ENCODE results near the gene CAPS.

The CAPS gene

GRCh38 chr19:5904352-5905113, 9.5 kb upstream of the CAPS start, which contains the start of gene VMAC:
Gene VMAC, plus strand, starts transcription at chr19:5904872. Its CDS starts 19 bp downstream, at chr19:5904891.
- TF ChIP-seq ZNF70 (CRISPR knock-in tag; IDR thresholded peaks at IDR 0.05) (no peak), ZFP3 (CRISPR knock-in tag; IDR thresholded peaks at IDR 0.05) (no peak), ZNF8 (CRISPR knock-in tag; IDR thresholded peaks at IDR 0.05) (no peak), PATZ1 (CRISPR knock-in tag; IDR thresholded peaks at IDR 0.05; ENCODE audit: borderline replicate concordance) (no peak), ISL1 (CRISPR knock-in tag; IDR thresholded peaks at IDR 0.05) (no peak), ZC3H10 (CRISPR knock-in tag; IDR thresholded peaks at IDR 0.05) (no peak), BACH2 (CRISPR knock-in tag; IDR thresholded peaks at IDR 0.05; ENCODE audit: borderline replicate concordance) (no peak), POU6F1 (CRISPR knock-in tag; IDR thresholded peaks at IDR 0.05; ENCODE audit: borderline replicate concordance, low read depth) (no peak), CREB5 (CRISPR knock-in tag; IDR thresholded peaks at IDR 0.05; ENCODE audit: low read depth) (no peak), ZNF565 (CRISPR knock-in tag; conservative IDR thresholded peaks at IDR 0.05; ENCODE audit: low read depth) (no peak)

GRCh38 chr19:5905114-5905778, 8.8 kb upstream of the CAPS start:
- ATAC-seq: no peak
- TF ChIP-seq TCF4 (CRISPR knock-in tag; IDR thresholded peaks at IDR 0.05; ENCODE audit: borderline replicate concordance) (no peak), ESRRG (CRISPR knock-in tag; IDR thresholded peaks at IDR 0.05) (no peak), GLIS3 (CRISPR knock-in tag; IDR thresholded peaks at IDR 0.05) (no peak), ZNF565 (CRISPR knock-in tag; conservative IDR thresholded peaks at IDR 0.05; ENCODE audit: low read depth) (no peak), CREB5 (CRISPR knock-in tag; IDR thresholded peaks at IDR 0.05; ENCODE audit: low read depth) (no peak), POU6F1 (CRISPR knock-in tag; IDR thresholded peaks at IDR 0.05; ENCODE audit: borderline replicate concordance, low read depth) (no peak), ZNF8 (CRISPR knock-in tag; IDR thresholded peaks at IDR 0.05) (no peak), ZC3H10 (CRISPR knock-in tag; IDR thresholded peaks at IDR 0.05) (no peak), BACH2 (CRISPR knock-in tag; IDR thresholded peaks at IDR 0.05; ENCODE audit: borderline replicate concordance) (no peak), TOX (CRISPR knock-in tag; IDR thresholded peaks at IDR 0.05; ENCODE audit: borderline replicate concordance) (no peak), TSHZ2 (CRISPR knock-in tag; IDR thresholded peaks at IDR 0.05) (no peak), ISL1 (CRISPR knock-in tag; IDR thresholded peaks at IDR 0.05) (no peak), CSDC2 (CRISPR knock-in tag; IDR thresholded peaks at IDR 0.05) (no peak), OSR1 (CRISPR knock-in tag; IDR thresholded peaks at IDR 0.05) (no peak), ARNTL (CRISPR knock-in tag; IDR thresholded peaks at IDR 0.05; ENCODE audit: borderline replicate concordance, low read depth) (no peak), ZFP30 (CRISPR knock-in tag; IDR thresholded peaks at IDR 0.05) (no peak), CSRNP3 (CRISPR knock-in tag; IDR thresholded peaks at IDR 0.05) (no peak)

More at GRCh38 chr19:5904352-5905113, 9.5 kb upstream of the CAPS start, which contains the start of gene VMAC:
- ATAC-seq: peak; percentile 87
